Measurements from ENCODE around the gene HABP4.
"Not testable (repeated sequence)": the region's sequence is repeated elsewhere in the genome, so short reads cannot be mapped to it uniquely, and the experiment has no call there.

Gene HABP4

GRCh38 chr9:96500696-96501632 is 51.0 kb downstream of the HABP4 start:
- no peak for DNase-seq

GRCh38 chr9:96501633-96502538 is 51.9 kb downstream of the HABP4 start:
- no peak for DNase-seq

- no peak for DNase-seq
These were observed 52.8 kb downstream of the HABP4 start for GRCh38 chr9:96502539-96503373.

- not testable (repeated sequence) for DNase-seq
These were observed 53.4 kb downstream of the HABP4 start for GRCh38 chr9:96503374-96503748.

- no peak for DNase-seq
These were observed 53.9 kb downstream of the HABP4 start for GRCh38 chr9:96503918-96504317.

- DNase-seq, result no peak
These were observed 55.5 kb downstream of the HABP4 start for GRCh38 chr9:96505316-96505991.

- no peak for DNase-seq
These were observed 58.4 kb downstream of the HABP4 start for GRCh38 chr9:96508227-96508940.

- no peak for DNase-seq
These were observed 59.1 kb downstream of the HABP4 start for GRCh38 chr9:96509026-96509425.

- DNase-seq, result no peak
These were observed 59.9 kb downstream of the HABP4 start for GRCh38 chr9:96509848-96510247.

GRCh38 chr9:96510258-96510657 is 60.3 kb downstream of the HABP4 start:
- DNase-seq, result no peak

GRCh38 chr9:96512240-96512639 is 62.3 kb downstream of the HABP4 start:
- no peak for DNase-seq

- DNase-seq, result no peak
These were observed 63.7 kb downstream of the HABP4 start for GRCh38 chr9:96513622-96514021.

GRCh38 chr9:96514108-96514799 is 64.3 kb downstream of the HABP4 start:
- DNase-seq, result no peak

GRCh38 chr9:96514800-96515158 is 64.8 kb downstream of the HABP4 start:
- no peak for DNase-seq

GRCh38 chr9:96515621-96516470 is 65.9 kb downstream of the HABP4 start:
- DNase-seq, result no peak

- DNase-seq, result no peak
These were observed 69.1 kb downstream of the HABP4 start for GRCh38 chr9:96519095-96519494.

GRCh38 chr9:96519787-96520186 is 69.8 kb downstream of the HABP4 start:
- no peak for DNase-seq

- DNase-seq, result no peak
These were observed 72.4 kb downstream of the HABP4 start for GRCh38 chr9:96522366-96522765.

GRCh38 chr9:96523374-96523773 is 73.4 kb downstream of the HABP4 start:
- no peak for DNase-seq

GRCh38 chr9:96524045-96524444 is 74.1 kb downstream of the HABP4 start:
- no peak for DNase-seq
